Measurements from ENCODE around the gene SCARF1. TPM values are rescaled to one million over a fixed set of nuclear protein-coding genes. Genes with fewer than 3 reads are reported as not detected.
A peak's percentile ranks its signal among the peaks of the same experiment; 100 is the strongest.

SCARF1 gene
- total RNA-seq, 1 donor from 2014 or later: 8.0 TPM

- CTCF ChIA-PET: interaction anchor here (6.4 to 7.1 kb wide), 2 partner anchors 14 to 70 kb away, joined by 49 to 82 read pairs; partner anchors contain the start of gene SLC43A2
- no peak for ATAC-seq (ENCODE audit: low read depth)
- intact Hi-C loops (cut with micrococcal nuclease): loop anchor here (1.0 to 10.0 kb wide), 4 partner anchors 15 to 391 kb away; partner anchors contain the start of gene DPH1
Observed at GRCh38 chr17:1643999-1644492, 1.5 kb downstream of the SCARF1 start.

GRCh38 chr17:1643293-1643998 lies 2.1 kb downstream of the SCARF1 start:
- Mint-ChIP-seq H3K27me3 (no peaks in the 10 kb centered on the region), H3K4me3 (peak overlapping the region; percentile 85), H3K9me3 (no peaks in the 10 kb centered on the region), H3K27ac (no peak overlapping the region), H3K4me1 (peaks cover 41% of the 10 kb centered on the region), H3K36me3 (ENCODE audit: low read depth) (no peaks in the 10 kb centered on the region)
- DNase-seq: peak; percentile 55
- ChIA-PET POLR2A (interaction anchor here (0.5 to 3.0 kb wide), 10 partner anchors 9 to 600 kb away, joined by 3 to 45 read pairs (median 6); partner anchors contain the start of gene SLC43A2), CTCF (interaction anchor here (7.1 kb wide), 1 partner anchor 13 kb away, joined by 49 read pairs; the partner anchor contains the start of gene SLC43A2)
- ATAC-seq (ENCODE audit: low read depth): peak; percentile 35
- TF ChIP-seq CTCF (IDR thresholded peaks at IDR 0.05): no peak
- intact Hi-C loops (cut with micrococcal nuclease): loop anchor here (10.0 kb wide), 1 partner anchor 391 kb away; the partner anchor contains the start of gene DPH1

More at GRCh38 chr17:1643999-1644492, 1.5 kb downstream of the SCARF1 start:
- Mint-ChIP-seq H3K36me3 (ENCODE audit: low read depth) (no peaks in the 10 kb centered on the region), H3K4me1 (peaks cover 41% of the 10 kb centered on the region), H3K4me3 (peak overlapping the region; percentile 85), H3K27me3 (no peaks in the 10 kb centered on the region), H3K9me3 (no peaks in the 10 kb centered on the region), H3K27ac (peak overlapping the region; percentile 84)
- DNase-seq: no peak
- no peak for TF ChIP-seq CTCF (IDR thresholded peaks at IDR 0.05)
- POLR2A ChIA-PET: interaction anchor here (0.7 to 3.0 kb wide), 10 partner anchors 10 to 77 kb away, joined by 3 to 45 read pairs (median 6); partner anchors contain the start of gene SLC43A2

GRCh38 chr17:1641065-1641403 lies 4.5 kb downstream of the SCARF1 start:
- peaks cover 22% of the 10 kb centered on the region for H3K4me1 Mint-ChIP-seq
- no peak overlapping the region for H3K4me3 Mint-ChIP-seq
- H3K9me3 Mint-ChIP-seq: no peaks in the 10 kb centered on the region
- intact Hi-C loops (cut with micrococcal nuclease): loop anchor here (10.0 kb wide), 1 partner anchor 394 kb away; the partner anchor contains the start of gene DPH1
- H3K36me3 Mint-ChIP-seq (ENCODE audit: low read depth): no peaks in the 10 kb centered on the region
- ATAC-seq (ENCODE audit: low read depth) (no peak), DNase-seq (no peak)
- POLR2A ChIA-PET: interaction anchor here (0.9 to 1.7 kb wide), 2 partner anchors 11 to 48 kb away, joined by 3 to 5 read pairs; no protein-coding TSS in a partner anchor
- H3K27me3 Mint-ChIP-seq: no peaks in the 10 kb centered on the region
- TF ChIP-seq CTCF (IDR thresholded peaks at IDR 0.05): no peak
- CTCF ChIA-PET: interaction anchor here (1.6 kb wide), 1 partner anchor 11 kb away, joined by 3 read pairs; no protein-coding TSS in a partner anchor
- peak overlapping the region; percentile 30 for H3K27ac Mint-ChIP-seq

GRCh38 chr17:1640329-1641064 lies 5.0 kb downstream of the SCARF1 start:
- no peak overlapping the region for H3K4me3 Mint-ChIP-seq
- peaks cover 17% of the 10 kb centered on the region for H3K4me1 Mint-ChIP-seq
- ATAC-seq (ENCODE audit: low read depth) (no peak), DNase-seq (no peak)
- intact Hi-C loops (cut with micrococcal nuclease): loop anchor here (10.0 kb wide), 1 partner anchor 394 kb away; the partner anchor contains the start of gene DPH1
- H3K36me3 Mint-ChIP-seq (ENCODE audit: low read depth): no peaks in the 10 kb centered on the region
- H3K27me3 Mint-ChIP-seq: no peaks in the 10 kb centered on the region
- ChIA-PET POLR2A (interaction anchor here (1.7 kb wide), 1 partner anchor 11 kb away, joined by 5 read pairs; no protein-coding TSS in a partner anchor), CTCF (interaction anchor here (0.7 to 1.6 kb wide), 2 partner anchors 9 to 10 kb away, joined by 3 read pairs; no protein-coding TSS in a partner anchor)
- peak overlapping the region; percentile 30 for H3K27ac Mint-ChIP-seq
- no peak for TF ChIP-seq CTCF (IDR thresholded peaks at IDR 0.05)
- no peaks in the 10 kb centered on the region for H3K9me3 Mint-ChIP-seq
